ENCODE data around the gene UMAD1. TPM values are rescaled to one million over a fixed set of nuclear protein-coding genes. Genes with fewer than 3 reads are reported as not detected.

The UMAD1 gene
- polyA plus RNA-seq, 3 donors: 6.2 to 22.7 (median 18.6) TPM

- Histone ChIP-seq H3K27me3 (ENCODE audit: control insufficient read depth in 2 of 2, insufficient read depth in 2 of 2, low read length in 2 of 2) (no peaks in the 10 kb centered on the region), H3K9me3 (replicated peaks in 1 of 2; ENCODE audit: control insufficient read depth in 1 of 2, insufficient read depth in 1 of 2, low read length in 2 of 2) (no peaks in the 10 kb centered on the region), H3K36me3 (replicated peaks in 1 of 2; ENCODE audit: control insufficient read depth in 1 of 2, insufficient read depth in 2 of 2, low read length in 2 of 2) (no peaks in the 10 kb centered on the region), H3K4me1 (ENCODE audit: control insufficient read depth in 1 of 2, insufficient read depth in 2 of 2, low read length in 2 of 2) (no peaks in the 10 kb centered on the region), H4K20me1 (ENCODE audit: insufficient read depth, low read length) (no peaks in the 10 kb centered on the region), H3K4me3 (replicated peaks in 1 of 3; ENCODE audit: low read depth in 2 of 3, low read length in 3 of 3) (no peak overlapping the region), H3K79me2 (ENCODE audit: insufficient read depth, low read length) (no peaks in the 10 kb centered on the region), H3K4me2 (replicated peaks; ENCODE audit: extremely low read depth, low read length, poor library complexity, severe bottlenecking) (no peak overlapping the region), H3K27ac (ENCODE audit: low read depth in 1 of 2, low read length in 2 of 2) (no peak overlapping the region), H3K9ac (ENCODE audit: insufficient read depth, low read length, poor library complexity, severe bottlenecking) (no peak overlapping the region), H2AFZ (ENCODE audit: insufficient read depth, low read depth, low read length, poor library complexity, severe bottlenecking) (no peak overlapping the region)
- Mint-ChIP-seq H3K36me3 (peaks cover 0 to 2% of the 10 kb centered on the region in 2 donors), H3K27ac (no peak overlapping the region), H3K27me3 (ENCODE audit: low read depth in 3 of 3) (no peaks in the 10 kb centered on the region), H3K4me3 (no peak overlapping the region), H3K4me1 (peaks cover 5% of the 10 kb centered on the region), H3K9me3 (peaks cover 0 to 4% (median 0%) of the 10 kb centered on the region in 7 donors)
- intact Hi-C loops (cut with micrococcal nuclease): no loop called here
- DNase-seq: no peak
- TF ChIP-seq CTCF (IDR thresholded peaks at IDR 0.05): no peak
- WGBS (ENCODE audit: insufficient coverage): 93% methylated on average over 5 of the region's 6 CpGs
These were observed 131.9 kb downstream of the UMAD1 start for GRCh38 chr7:7772397-7772821.

- WGBS (ENCODE audit: insufficient coverage): no CpG with 5 or more reads among the region's 3 CpGs
- Histone ChIP-seq H3K27me3 (ENCODE audit: control insufficient read depth in 2 of 2, insufficient read depth in 2 of 2, low read length in 2 of 2) (no peaks in the 10 kb centered on the region), H3K9ac (ENCODE audit: insufficient read depth, low read length, poor library complexity, severe bottlenecking) (no peak overlapping the region), H3K36me3 (replicated peaks in 1 of 2; ENCODE audit: control insufficient read depth in 1 of 2, insufficient read depth in 2 of 2, low read length in 2 of 2) (no peaks in the 10 kb centered on the region), H3K79me2 (ENCODE audit: insufficient read depth, low read length) (no peaks in the 10 kb centered on the region), H2AFZ (ENCODE audit: insufficient read depth, low read depth, low read length, poor library complexity, severe bottlenecking) (no peak overlapping the region), H3K9me3 (replicated peaks in 1 of 2; ENCODE audit: control insufficient read depth in 1 of 2, insufficient read depth in 1 of 2, low read length in 2 of 2) (no peaks in the 10 kb centered on the region), H3K27ac (ENCODE audit: low read depth in 1 of 2, low read length in 2 of 2) (no peak overlapping the region), H3K4me3 (replicated peaks in 1 of 3; ENCODE audit: low read depth in 2 of 3, low read length in 3 of 3) (no peak overlapping the region), H4K20me1 (ENCODE audit: insufficient read depth, low read length) (no peaks in the 10 kb centered on the region), H3K4me2 (replicated peaks; ENCODE audit: extremely low read depth, low read length, poor library complexity, severe bottlenecking) (no peak overlapping the region), H3K4me1 (ENCODE audit: control insufficient read depth in 1 of 2, insufficient read depth in 2 of 2, low read length in 2 of 2) (no peaks in the 10 kb centered on the region)
- TF ChIP-seq CTCF (IDR thresholded peaks at IDR 0.05): no peak
- Mint-ChIP-seq H3K4me1 (peaks cover 3% of the 10 kb centered on the region), H3K27ac (no peak overlapping the region), H3K27me3 (ENCODE audit: low read depth in 3 of 3) (no peaks in the 10 kb centered on the region), H3K4me3 (no peak overlapping the region), H3K9me3 (peaks cover 0 to 4% (median 0%) of the 10 kb centered on the region in 7 donors), H3K36me3 (peaks cover 0 to 2% of the 10 kb centered on the region in 2 donors)
- intact Hi-C loops (cut with micrococcal nuclease): no loop called here
- no peak for DNase-seq
These were observed 133.1 kb downstream of the UMAD1 start for GRCh38 chr7:7773334-7774309.

Data from CD14-positive monocyte (primary cell).